Activated CD4-positive, alpha-beta T cell treated with anti-CD3 and anti-CD28 coated beads for 48 hours (primary cell): Measurements from ENCODE around the gene FAIM2.

Source experiments
- DNase-seq: peaks from one replicate; pipeline ENCODE4 v3.0.0-alpha.2; 2020

FAIM2 gene

GRCh38 chr12:49821373-49822287 lies 82.1 kb downstream of the FAIM2 start:
- DNase-seq = no peak

- no peak for DNase-seq
Measured at GRCh38 chr12:49819786-49820185, 83.9 kb downstream of the FAIM2 start.

GRCh38 chr12:49818241-49818895 lies 85.3 kb downstream of the FAIM2 start:
- no peak for DNase-seq
